ENCODE data around the gene HPS4.

HPS4 gene

DNA sequence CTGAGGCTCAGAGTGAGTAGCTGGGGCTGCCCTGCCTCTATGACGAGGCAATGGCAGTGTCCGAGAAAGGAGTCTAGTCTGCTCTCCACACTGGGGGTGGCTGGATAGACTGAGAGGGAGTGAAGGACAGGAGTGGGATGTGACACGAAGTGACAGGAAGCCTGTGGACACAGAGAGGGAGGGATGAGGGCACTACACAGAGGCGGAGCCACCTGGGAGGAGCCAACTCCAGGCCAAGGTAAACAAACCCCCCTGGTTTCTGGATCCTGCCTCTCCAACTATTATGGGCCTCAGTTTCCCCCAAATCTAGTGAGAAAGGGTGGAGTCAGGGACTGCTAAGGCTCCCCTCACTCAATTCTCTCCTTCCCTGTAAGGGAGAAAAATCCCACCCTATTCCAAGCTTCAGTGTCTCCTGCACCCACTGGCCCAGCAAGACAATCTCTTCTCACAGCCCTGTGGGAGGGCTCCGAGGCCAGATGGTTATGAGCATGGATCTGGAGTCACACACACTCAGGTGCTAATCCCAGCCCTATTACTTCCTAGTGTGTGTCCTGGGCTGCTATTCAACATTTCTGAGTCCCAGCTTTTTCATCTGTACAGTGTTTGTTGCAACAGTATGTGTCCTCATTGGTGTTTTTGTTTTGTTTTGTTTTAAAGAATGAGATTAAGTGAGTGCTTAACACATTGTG is 29.6 kb downstream of the HPS4 start:
- H3F3A ChIP-seq (ENCODE audit: control insufficient read depth, insufficient read depth) = 0 out of 2 replicates have a peak, but pooled peaks cover 3% of the 10 kb centered on the region
- TF ChIP-seq EZH2phosphoT487 (IDR thresholded peaks at IDR 0.05; ENCODE audit: borderline replicate concordance, low read length) = no peak
- TF ChIP-seq, protein P1, sequence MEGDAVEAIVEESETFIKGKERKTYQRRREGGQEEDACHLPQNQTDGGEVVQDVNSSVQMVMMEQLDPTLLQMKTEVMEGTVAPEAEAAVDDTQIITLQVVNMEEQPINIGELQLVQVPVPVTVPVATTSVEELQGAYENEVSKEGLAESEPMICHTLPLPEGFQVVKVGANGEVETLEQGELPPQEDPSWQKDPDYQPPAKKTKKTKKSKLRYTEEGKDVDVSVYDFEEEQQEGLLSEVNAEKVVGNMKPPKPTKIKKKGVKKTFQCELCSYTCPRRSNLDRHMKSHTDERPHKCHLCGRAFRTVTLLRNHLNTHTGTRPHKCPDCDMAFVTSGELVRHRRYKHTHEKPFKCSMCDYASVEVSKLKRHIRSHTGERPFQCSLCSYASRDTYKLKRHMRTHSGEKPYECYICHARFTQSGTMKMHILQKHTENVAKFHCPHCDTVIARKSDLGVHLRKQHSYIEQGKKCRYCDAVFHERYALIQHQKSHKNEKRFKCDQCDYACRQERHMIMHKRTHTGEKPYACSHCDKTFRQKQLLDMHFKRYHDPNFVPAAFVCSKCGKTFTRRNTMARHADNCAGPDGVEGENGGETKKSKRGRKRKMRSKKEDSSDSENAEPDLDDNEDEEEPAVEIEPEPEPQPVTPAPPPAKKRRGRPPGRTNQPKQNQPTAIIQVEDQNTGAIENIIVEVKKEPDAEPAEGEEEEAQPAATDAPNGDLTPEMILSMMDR (IDR thresholded peaks at IDR 0.05; ENCODE audit: low read depth, low read length, poor library complexity, severe bottlenecking) = no peak
- no peaks in the 10 kb centered on the region for H3K9me3 ChIP-seq (ENCODE audit: control insufficient read depth, insufficient read depth, low read length)
- H3K27me3 ChIP-seq (ENCODE audit: control insufficient read depth, low read length) = no peaks in the 10 kb centered on the region
- peaks cover 75% of the 10 kb centered on the region for H3K36me3 ChIP-seq (ENCODE audit: control insufficient read depth, low read length)
- no peaks in the 10 kb centered on the region for H3K4me1 ChIP-seq (ENCODE audit: control insufficient read depth, low read length)
- H3K4me2 ChIP-seq (ENCODE audit: low read length) = no peak overlapping the region
- H3K4me3 ChIP-seq (ENCODE audit: low read length) = no peak overlapping the region
- no peaks in the 10 kb centered on the region for H3K9me2 ChIP-seq (replicated peaks; ENCODE audit: control insufficient read depth, low read length)
- no peak overlapping the region for H3K27ac ChIP-seq (ENCODE audit: low read depth, low read length)
- H3K79me2 ChIP-seq (ENCODE audit: control insufficient read depth, low read length) = peaks cover 26% of the 10 kb centered on the region
- H4K20me1 ChIP-seq (ENCODE audit: control insufficient read depth, insufficient read depth, low read depth, low read length) = no peaks in the 10 kb centered on the region

DNA sequence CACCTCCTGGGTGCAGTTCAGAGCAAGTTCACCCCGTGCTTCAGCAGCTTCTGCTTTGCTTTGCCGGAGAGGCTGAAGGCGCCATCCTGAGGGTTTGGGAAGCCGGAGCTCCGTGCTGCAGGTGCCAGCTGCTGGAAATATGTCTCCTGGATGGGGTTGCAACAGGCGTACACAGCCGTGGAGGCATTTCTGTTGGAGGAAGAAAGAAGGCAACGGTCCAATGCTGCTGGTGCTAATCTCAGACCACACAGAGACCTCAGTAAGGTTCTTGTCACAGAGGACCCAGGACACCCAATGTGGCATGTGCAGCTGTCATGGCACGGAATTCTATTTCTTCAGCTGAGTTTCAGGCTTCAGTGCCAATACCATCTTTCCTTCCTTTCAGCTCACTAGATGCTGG is 30.4 kb downstream of the HPS4 start:
- Histone ChIP-seq H3K27me3 (ENCODE audit: control insufficient read depth, low read length) (no peaks in the 10 kb centered on the region), H3K27ac (ENCODE audit: low read depth, low read length) (no peak overlapping the region), H3F3A (ENCODE audit: control insufficient read depth, insufficient read depth) (0 out of 2 replicates have a peak, but pooled peaks cover 3% of the 10 kb centered on the region), H3K4me2 (ENCODE audit: low read length) (no peak overlapping the region), H3K79me2 (ENCODE audit: control insufficient read depth, low read length) (peaks cover 20% of the 10 kb centered on the region), H3K9me2 (replicated peaks; ENCODE audit: control insufficient read depth, low read length) (no peaks in the 10 kb centered on the region), H3K4me1 (ENCODE audit: control insufficient read depth, low read length) (no peaks in the 10 kb centered on the region), H4K20me1 (ENCODE audit: control insufficient read depth, insufficient read depth, low read depth, low read length) (no peaks in the 10 kb centered on the region), H3K36me3 (ENCODE audit: control insufficient read depth, low read length) (peaks cover 67% of the 10 kb centered on the region), H3K9me3 (ENCODE audit: control insufficient read depth, insufficient read depth, low read length) (no peaks in the 10 kb centered on the region), H3K4me3 (ENCODE audit: low read length) (no peak overlapping the region)
- TF ChIP-seq EZH2phosphoT487 (IDR thresholded peaks at IDR 0.05; ENCODE audit: borderline replicate concordance, low read length) = no peak
- TF ChIP-seq, protein P1 (IDR thresholded peaks at IDR 0.05; ENCODE audit: low read depth, low read length, poor library complexity, severe bottlenecking) = no peak

DNA sequence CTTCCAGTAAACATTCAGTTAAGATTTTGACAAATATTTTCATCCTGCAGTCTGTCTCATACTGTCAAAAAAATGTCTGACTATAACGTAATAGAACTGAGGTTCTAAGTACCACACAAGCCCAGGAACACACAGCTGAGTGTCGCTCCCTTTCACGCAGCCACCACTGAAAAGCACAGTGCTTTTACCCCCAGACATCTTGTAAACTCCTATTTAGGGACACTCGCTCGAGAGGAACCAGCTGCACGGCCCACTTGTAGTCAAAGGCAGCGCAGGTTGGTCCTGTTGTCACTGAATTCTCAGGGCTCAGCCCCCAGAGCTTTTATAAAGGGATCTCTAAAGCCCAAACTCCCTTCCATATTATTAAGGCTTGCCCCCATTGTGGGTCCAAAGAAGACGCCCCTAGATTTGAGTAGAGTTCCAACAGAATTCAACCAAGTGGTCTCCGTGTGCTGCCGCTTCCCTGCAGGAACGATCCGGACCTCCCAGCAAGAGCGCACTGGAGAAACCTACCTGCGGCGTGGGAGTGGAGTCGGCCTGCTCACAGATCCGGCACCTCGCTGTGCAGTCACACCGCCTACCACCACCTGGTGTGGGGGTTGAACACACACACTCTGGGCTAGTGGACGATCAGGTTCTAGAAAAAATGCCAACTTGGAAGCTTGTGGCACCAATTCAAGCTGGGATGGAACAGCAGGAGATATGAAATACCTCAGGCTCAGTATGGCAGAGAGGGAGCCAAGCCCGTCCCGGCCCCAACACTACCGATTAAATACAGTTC is 31.2 kb downstream of the HPS4 start:
- no peak overlapping the region for H3K27ac ChIP-seq (ENCODE audit: low read depth, low read length)
- H3K36me3 ChIP-seq (ENCODE audit: control insufficient read depth, low read length) = peaks cover 60% of the 10 kb centered on the region
- peaks cover 12% of the 10 kb centered on the region for H3K79me2 ChIP-seq (ENCODE audit: control insufficient read depth, low read length)
- no peaks in the 10 kb centered on the region for H3K27me3 ChIP-seq (ENCODE audit: control insufficient read depth, low read length)
- H3F3A ChIP-seq (ENCODE audit: control insufficient read depth, insufficient read depth) = peaks cover 5% of the 10 kb centered on the region; the same call in 1 of the 2 replicates
- no peak overlapping the region for H3K4me3 ChIP-seq (ENCODE audit: low read length)
- no peaks in the 10 kb centered on the region for H4K20me1 ChIP-seq (ENCODE audit: control insufficient read depth, insufficient read depth, low read depth, low read length)
- no peaks in the 10 kb centered on the region for H3K4me1 ChIP-seq (ENCODE audit: control insufficient read depth, low read length)
- no peaks in the 10 kb centered on the region for H3K9me2 ChIP-seq (replicated peaks; ENCODE audit: control insufficient read depth, low read length)
- H3K9me3 ChIP-seq (ENCODE audit: control insufficient read depth, insufficient read depth, low read length) = no peaks in the 10 kb centered on the region
- no peak overlapping the region for H3K4me2 ChIP-seq (ENCODE audit: low read length)
- TF ChIP-seq, protein P1 (IDR thresholded peaks at IDR 0.05; ENCODE audit: low read depth, low read length, poor library complexity, severe bottlenecking) = no peak
- TF ChIP-seq EZH2phosphoT487 (IDR thresholded peaks at IDR 0.05; ENCODE audit: borderline replicate concordance, low read length) = no peak
